NCI-H1694 (cell line): Measurements from ENCODE around the gene GAS6.
"Not testable (repeated sequence)": the region's sequence is repeated elsewhere in the genome, so short reads cannot be mapped to it uniquely, and the experiment has no call there.

Experiments
- DNase-seq: peaks from one replicate; lab custom pipeline; 2025; lab: John Stamatoyannopoulos, UW

GAS6 gene

GRCh38 chr13:113806104-113806471, 57.8 kb downstream of the GAS6 start:
- DNase-seq = no peak

- DNase-seq = no peak
Observed at GRCh38 chr13:113805431-113806103, 58.3 kb downstream of the GAS6 start.

- no peak for DNase-seq
Observed at GRCh38 chr13:113804703-113805430, 59.0 kb downstream of the GAS6 start.

- DNase-seq = no peak
Observed at GRCh38 chr13:113804017-113804702, 59.7 kb downstream of the GAS6 start.

DNA sequence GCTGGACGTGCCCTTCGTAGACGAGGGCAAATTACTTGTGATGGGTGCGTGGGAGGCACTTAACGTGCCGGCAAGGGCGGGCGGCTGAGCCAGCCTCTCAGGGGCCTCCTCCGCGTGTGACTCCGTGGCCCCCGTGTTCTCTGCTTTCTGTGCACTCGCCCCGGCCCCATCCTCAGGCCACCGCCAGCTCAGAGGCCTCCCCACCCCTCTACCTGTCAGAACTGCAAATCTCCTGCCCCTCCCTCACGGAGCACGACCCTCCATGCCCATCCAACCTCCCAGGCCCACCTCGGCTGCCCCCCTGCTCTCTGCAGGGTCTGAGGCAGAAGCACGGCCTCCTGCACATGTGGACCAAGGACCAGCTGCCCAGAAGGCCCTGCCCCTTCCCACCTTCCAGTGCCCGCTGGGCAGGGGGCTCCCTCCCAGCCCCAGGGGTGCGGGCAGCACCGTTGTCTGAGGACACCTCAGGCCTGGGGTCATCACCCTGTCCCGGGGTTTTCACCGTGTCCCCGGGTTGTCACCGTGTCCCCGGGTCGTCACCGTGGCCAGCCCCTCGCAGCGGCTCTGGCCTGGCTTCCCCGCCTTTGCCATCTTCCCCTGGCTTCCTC, 60.4 kb downstream of the GAS6 start:
- no peak for DNase-seq

GRCh38 chr13:113802761-113803160, 61.1 kb downstream of the GAS6 start:
- no peak for DNase-seq

DNA sequence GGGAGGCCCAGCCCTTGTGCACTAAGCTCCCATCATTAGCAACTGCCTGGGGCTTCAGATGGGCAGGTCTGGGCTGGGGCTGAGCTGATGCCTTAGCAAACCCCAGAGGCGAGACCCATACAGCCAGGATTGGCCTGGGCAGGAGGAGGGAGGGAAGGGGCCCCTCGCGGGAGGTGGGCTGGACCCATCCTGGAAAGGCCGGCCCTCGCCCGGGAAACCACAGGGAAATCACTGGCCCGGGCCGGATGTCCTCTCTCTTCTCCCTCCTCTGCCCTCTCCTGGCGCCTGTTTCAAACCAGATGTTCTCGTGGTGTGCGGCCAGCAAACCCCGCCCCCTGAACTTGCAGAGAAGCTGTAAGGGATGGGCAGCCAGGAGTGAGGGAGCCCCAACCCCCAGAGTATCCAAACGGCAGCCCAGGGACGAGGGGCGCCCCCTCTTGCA, 61.8 kb downstream of the GAS6 start:
- DNase-seq = no peak

- DNase-seq = no peak
Observed at GRCh38 chr13:113801289-113801961, 62.5 kb downstream of the GAS6 start.

DNA sequence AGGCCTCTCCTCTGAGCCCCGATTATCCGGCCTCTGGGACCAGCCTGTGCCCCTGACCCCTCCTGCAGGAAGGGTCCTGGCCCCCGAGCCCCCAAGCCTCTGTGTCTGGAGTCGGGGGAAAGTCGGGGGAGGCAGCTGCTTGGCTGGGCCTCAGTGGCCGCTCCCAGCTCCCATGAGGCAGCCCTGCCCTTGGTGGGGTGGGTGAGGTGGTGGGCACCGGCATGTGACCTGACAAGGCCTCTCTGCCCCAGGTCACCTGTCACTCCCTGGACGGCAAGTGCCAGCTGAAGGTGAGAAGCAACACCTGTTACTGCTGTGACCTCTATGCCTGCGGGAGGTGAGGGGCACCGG, 63.3 kb downstream of the GAS6 start:
- no peak for DNase-seq

DNA sequence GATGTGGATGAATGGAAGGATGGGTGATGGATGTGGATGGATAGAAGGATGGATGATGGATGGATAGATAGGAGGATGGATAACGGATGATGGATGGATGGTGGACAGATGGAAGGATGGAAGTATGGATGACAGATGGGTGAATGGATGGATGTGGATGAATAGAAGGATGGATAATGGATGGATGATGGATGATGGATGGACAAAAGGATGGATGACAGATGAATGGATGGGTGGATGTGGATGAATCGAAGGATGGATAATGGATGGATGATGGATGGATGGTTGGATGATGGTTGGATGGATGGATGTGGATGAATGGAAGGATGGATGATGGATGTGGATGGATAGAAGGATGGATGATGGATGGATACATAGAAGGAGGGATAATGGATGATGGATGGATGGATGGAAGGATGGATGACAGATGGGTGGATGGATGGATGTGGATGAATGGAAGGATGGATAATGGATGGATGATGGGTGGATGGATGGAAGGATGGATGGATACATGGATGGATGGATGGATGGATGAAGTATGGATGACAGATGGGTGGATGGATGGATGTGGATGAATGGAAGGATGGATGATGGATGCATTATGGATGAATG, 65.6 kb downstream of the GAS6 start:
- DNase-seq = no peak

- DNase-seq = no peak
Observed at GRCh38 chr13:113796964-113797676, 66.8 kb downstream of the GAS6 start.

DNA sequence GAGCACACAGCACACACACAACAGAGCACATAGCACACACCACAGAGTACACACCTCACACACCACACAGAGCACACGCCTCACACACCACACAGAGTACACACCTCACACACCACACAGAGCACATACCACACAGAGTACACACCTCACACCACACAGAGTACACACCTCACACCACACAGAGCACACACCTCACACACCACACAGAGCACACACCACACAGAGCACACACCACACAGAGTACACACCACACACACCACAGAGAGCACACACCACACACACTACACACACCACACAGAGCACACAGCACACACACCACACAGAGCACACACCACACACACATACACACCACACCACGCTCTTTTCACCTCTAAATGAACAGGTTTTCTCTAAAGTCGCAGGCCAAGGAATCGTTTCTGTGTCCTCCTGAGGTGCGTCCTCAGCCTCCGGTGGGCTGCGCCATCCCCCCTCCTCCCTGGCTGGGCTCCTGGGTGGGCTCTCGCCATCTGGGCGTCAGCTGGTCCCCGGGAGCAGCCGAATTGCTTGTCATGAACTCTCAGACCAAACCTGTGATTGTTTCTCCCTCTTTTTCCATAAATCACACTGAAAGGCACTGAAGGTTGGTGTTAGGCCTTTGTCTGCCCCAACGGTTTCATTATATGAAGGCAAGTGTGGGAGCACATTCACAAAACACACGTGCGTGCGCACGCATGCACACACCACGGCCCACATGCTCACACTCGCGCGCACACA, 67.5 kb downstream of the GAS6 start:
- DNase-seq = no peak

DNA sequence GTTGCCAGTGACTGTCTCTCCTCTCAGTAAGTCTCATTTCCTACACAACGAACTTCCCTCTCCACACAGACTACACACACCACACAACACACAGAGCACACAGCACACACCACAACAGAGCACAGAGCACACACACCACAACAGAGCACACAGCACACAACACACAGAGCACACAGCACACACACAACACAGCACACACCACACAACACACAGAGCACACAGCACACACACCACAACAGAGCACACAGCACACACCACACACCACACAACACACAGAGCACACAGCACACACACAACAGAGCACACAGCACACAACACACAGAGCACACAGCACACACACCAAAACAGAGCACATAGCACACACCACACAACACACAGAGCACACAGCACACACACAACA, 68.5 kb downstream of the GAS6 start:
- DNase-seq = not testable (repeated sequence)

- no peak for DNase-seq
Observed at GRCh38 chr13:113794764-113795173, 69.1 kb downstream of the GAS6 start.

- DNase-seq = no peak
Observed at GRCh38 chr13:113794086-113794485, 69.8 kb downstream of the GAS6 start.

DNA sequence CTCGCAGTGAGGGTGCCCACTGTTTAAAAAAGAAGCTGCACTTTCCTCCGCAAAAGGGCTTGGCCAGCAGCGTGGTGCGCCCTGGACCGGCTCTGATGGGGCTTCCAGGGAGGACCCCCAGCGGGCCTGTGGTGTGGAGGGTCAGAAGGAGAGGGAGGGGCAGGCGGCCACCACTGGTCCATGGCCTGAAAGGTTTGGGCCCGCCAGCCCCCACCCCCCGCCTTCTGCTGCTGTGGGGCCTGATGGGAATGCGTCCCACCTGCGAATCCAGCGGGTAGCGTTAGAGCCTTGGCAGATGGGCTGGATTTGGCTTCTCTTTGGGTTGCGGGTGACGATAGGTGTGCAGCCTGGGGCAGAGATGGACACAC, 70.2 kb downstream of the GAS6 start:
- no peak for DNase-seq

DNA sequence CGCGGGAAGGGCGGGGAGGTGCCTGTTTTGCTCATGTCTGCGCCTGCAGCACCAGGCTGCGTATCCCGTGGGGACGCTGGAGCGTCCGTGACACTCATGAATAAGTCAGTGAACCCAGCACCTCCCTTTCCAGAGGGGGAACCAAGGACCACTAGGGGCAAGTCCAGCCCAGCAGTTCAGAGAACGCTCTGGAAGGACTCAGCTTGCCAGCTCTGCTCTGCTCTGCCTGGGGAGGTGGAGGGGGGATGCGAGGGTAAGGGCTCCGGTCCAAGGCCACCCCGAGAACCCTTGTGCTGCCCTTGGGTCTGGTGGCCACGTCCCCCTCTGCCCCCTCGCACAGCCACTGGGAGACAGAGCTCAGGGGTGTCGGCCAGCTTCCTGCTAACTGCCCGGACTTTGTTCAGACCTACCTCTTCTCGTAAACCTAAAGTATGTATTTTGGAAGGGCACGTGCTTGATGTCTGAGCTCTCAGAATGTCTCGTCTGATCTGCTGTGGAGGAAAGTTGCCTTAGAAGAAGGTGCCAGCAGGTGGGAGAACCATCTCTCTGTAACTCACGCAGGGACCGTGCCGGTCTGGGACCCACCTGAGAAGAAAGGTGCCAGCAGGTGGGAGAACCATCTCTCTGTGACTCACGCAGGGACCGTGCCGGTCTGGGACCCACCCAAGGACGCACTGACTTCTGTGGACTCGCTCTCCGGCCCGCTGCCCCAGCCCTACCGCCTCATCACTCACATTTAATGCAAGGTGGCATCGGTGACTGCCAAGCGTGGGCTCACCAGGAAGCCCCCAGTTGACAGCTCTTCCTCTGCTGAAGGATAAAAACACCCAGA, 70.8 kb downstream of the GAS6 start:
- DNase-seq = no peak

- no peak for DNase-seq
Observed at GRCh38 chr13:113792236-113792770, 71.6 kb downstream of the GAS6 start.

DNA sequence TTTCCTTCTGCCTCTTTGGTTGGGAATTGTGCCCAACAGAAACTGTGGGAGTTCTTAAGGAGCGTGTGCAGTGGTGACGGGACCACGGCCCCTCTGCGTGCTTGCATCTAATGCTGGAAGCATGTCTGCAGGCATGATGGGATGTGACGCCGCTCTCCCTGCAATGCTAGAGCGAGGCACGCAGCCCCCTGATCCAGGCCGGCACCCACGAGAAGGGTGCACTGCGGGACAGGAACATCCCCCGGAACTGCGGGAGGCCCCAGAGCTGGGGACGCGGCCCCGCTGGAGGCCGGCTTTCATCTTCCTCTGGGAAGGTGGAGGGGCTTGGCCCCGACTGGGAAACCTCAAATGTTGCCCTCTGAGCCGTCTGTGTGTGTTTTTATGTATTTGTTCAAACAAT, 72.1 kb downstream of the GAS6 start:
- DNase-seq = no peak
